IMR-90 (cell line): ENCODE measurements around the gene MUC5B. TPM values are rescaled to one million over a fixed set of nuclear protein-coding genes. Genes with fewer than 3 reads are reported as not detected.

ENCODE experiments used
- ATAC-seq: fragments of 200-7000 bp; cut with Tn5 transposase; 2 replicates; pipeline ENCODE4 v1.9.1; 2020; ENCODE audit warnings: low read depth, mild to moderate bottlenecking, moderate library complexity
- BruUV-seq: library from RNA; stranded (reverse); fragments of 400-500 nt; replicated peaks from 2 replicates; lab custom pipeline; 2021; lab: Mats Ljungman, UMichigan
- CTCF ChIA-PET: fragments of 300-600 bp; formaldehyde crosslinking; extraction: SDS; loops from one replicate; lab custom pipeline; 2021; ENCODE audit warnings: antibody characterized with exemption; lab: Yijun Ruan, JAX
- POLR2A ChIA-PET: fragments of 300-600 bp; sonication (Branson Sonifier 250); formaldehyde crosslinking; loops from one replicate; lab custom pipeline; 2022; ENCODE audit warnings: antibody characterized with exemption; ENCODE audit not compliant: unreplicated experiment; lab: Charles Lee
- DNase-seq: peaks from one replicate; pipeline ENCODE4 v3.0.0; 2013
- H2AFZ ChIP-seq: replicated peaks from 2 replicates; pipeline ENCODE3; 2013; ENCODE audit warnings: low read length, mild to moderate bottlenecking; ENCODE audit not compliant: poor library complexity
- H2AK5ac ChIP-seq: 2 replicates; pipeline ENCODE4 v1.6.1; 2013; ENCODE audit warnings: low read depth, low read length, inconsistent platforms
- H2AK9ac ChIP-seq: replicated peaks from 2 replicates; pipeline ENCODE3; 2013; ENCODE audit warnings: mild to moderate bottlenecking, low read depth, low read length, moderate library complexity; ENCODE audit not compliant: poor library complexity
- H2BK120ac ChIP-seq: 2 replicates; pipeline ENCODE4 v1.6.1; 2013; ENCODE audit warnings: low read depth, low read length, inconsistent platforms
- H2BK15ac ChIP-seq: 3 replicates; pipeline ENCODE4 v1.6.1; 2013; ENCODE audit warnings: low read depth, low read length, inconsistent platforms
- H2BK20ac ChIP-seq: 2 replicates; pipeline ENCODE4 v1.6.1; 2013; ENCODE audit warnings: low read depth, mild to moderate bottlenecking, inconsistent platforms, low read length, moderate library complexity
- H2BK5ac ChIP-seq: 2 replicates; pipeline ENCODE4 v1.6.1; 2013; ENCODE audit warnings: mild to moderate bottlenecking, low read depth, low read length, inconsistent platforms; ENCODE audit not compliant: poor library complexity, severe bottlenecking
- H3K14ac ChIP-seq: replicated peaks from 2 replicates; pipeline ENCODE4 v1.6.1; 2013; ENCODE audit warnings: low read depth, low read length, inconsistent platforms
- H3K18ac ChIP-seq: 2 replicates; pipeline ENCODE4 v1.6.1; 2013; ENCODE audit warnings: low read depth, low read length, control low read depth
- H3K23ac ChIP-seq: 2 replicates; pipeline ENCODE4 v1.6.1; 2013; ENCODE audit warnings: low read depth, low read length, inconsistent platforms
- H3K27ac ChIP-seq: 2 replicates; pipeline ENCODE4 v1.5.1; 2013; ENCODE audit warnings: mild to moderate bottlenecking, control low read depth, low read length; ENCODE audit not compliant: insufficient read depth
- H3K27me3 ChIP-seq: 2 replicates; pipeline ENCODE4 v1.6.1; 2013; ENCODE audit warnings: low read length; ENCODE audit not compliant: control insufficient read depth, insufficient read depth
- H3K36me3 ChIP-seq: 2 replicates; pipeline ENCODE4 v1.6.1; 2013; ENCODE audit warnings: low read length, mixed read lengths; ENCODE audit not compliant: control insufficient read depth, insufficient read depth
- H3K4ac ChIP-seq: 2 replicates; pipeline ENCODE4 v1.6.1; 2013; ENCODE audit warnings: low read depth, low read length, inconsistent platforms
- H3K4me1 ChIP-seq: 2 replicates; pipeline ENCODE4 v1.6.1; 2013; ENCODE audit warnings: low read length, mixed read lengths; ENCODE audit not compliant: control insufficient read depth, insufficient read depth
- H3K4me2 ChIP-seq: 2 replicates; pipeline ENCODE4 v1.6.1; 2013; ENCODE audit warnings: low read depth, mild to moderate bottlenecking, control low read depth, low read length, moderate library complexity
- H3K4me3 ChIP-seq: 2 replicates; pipeline ENCODE4 v1.5.1; 2013; ENCODE audit warnings: low read depth, mild to moderate bottlenecking, control low read depth, low read length, moderate library complexity; ENCODE audit not compliant: insufficient read depth
- H3K56ac ChIP-seq: 2 replicates; pipeline ENCODE4 v1.6.1; 2013; ENCODE audit warnings: low read length, inconsistent platforms; ENCODE audit not compliant: insufficient read depth; ENCODE audit errors: extremely low read depth
- H3K79me1 ChIP-seq, 2 experiments: 2 replicates each; pipeline ENCODE4 v1.6.1; 2013; ENCODE audit warnings: low read length in 2 of 2, inconsistent platforms in 1 of 2, low read depth in 1 of 2
- H3K9ac ChIP-seq: 2 replicates; pipeline ENCODE4 v1.6.1; 2013; ENCODE audit warnings: low read depth, low read length, control low read depth
- H3K9me1 ChIP-seq: 2 replicates; pipeline ENCODE4 v1.6.1; 2013; ENCODE audit warnings: low read length, inconsistent platforms; ENCODE audit not compliant: insufficient read depth
- H3K9me3 ChIP-seq: 2 replicates; pipeline ENCODE4 v1.6.1; 2013; ENCODE audit warnings: low read length; ENCODE audit not compliant: control insufficient read depth, insufficient read depth
- H4K20me1 ChIP-seq: 2 replicates; pipeline ENCODE4 v1.6.1; 2013; ENCODE audit warnings: low read length, inconsistent platforms; ENCODE audit not compliant: insufficient read depth
- H4K5ac ChIP-seq: 2 replicates; pipeline ENCODE4 v1.6.1; 2013; ENCODE audit warnings: mild to moderate bottlenecking, low read depth, low read length, control low read depth
- H4K8ac ChIP-seq, 2 experiments: 2 replicates each; pipeline ENCODE4 v1.6.1; 2013; ENCODE audit warnings: low read depth in 2 of 2, low read length in 2 of 2, control low read depth in 1 of 2, inconsistent platforms in 1 of 2
- H4K91ac ChIP-seq: 2 replicates; pipeline ENCODE4 v1.6.1; 2013; ENCODE audit warnings: low read depth, low read length, inconsistent platforms; ENCODE audit not compliant: insufficient read depth
- BHLHE40 ChIP-seq: fragments of 150-350 bp; IDR thresholded peaks from 2 replicates; pipeline ENCODE4 v1.6.1; 2016; ENCODE audit warnings: mild to moderate bottlenecking, low read depth, low read length
- CEBPB ChIP-seq: IDR thresholded peaks from 2 replicates; pipeline ENCODE4 v1.6.1; 2012; ENCODE audit warnings: low read depth, low read length, improper control_type of control experiment
- CHD1 ChIP-seq: IDR thresholded peaks from 2 replicates; pipeline ENCODE4 v1.6.1; 2012; ENCODE audit warnings: low read depth, low read length, improper control_type of control experiment
- CTCF ChIP-seq: conservative IDR thresholded peaks from 2 replicates; pipeline ENCODE4 v1.5.1; 2012; ENCODE audit warnings: mild to moderate bottlenecking, low read depth, low read length, improper control_type of control experiment
- ELK1 ChIP-seq: fragments of 150-350 bp; IDR thresholded peaks from 2 replicates; pipeline ENCODE4 v1.6.1; 2016; ENCODE audit warnings: low read depth, mild to moderate bottlenecking, low read length, moderate library complexity, borderline replicate concordance
- FOS ChIP-seq: fragments of 150-350 bp; IDR thresholded peaks from 2 replicates; pipeline ENCODE4 v1.6.1; 2016; ENCODE audit warnings: low read depth, low read length
- MAFK ChIP-seq: IDR thresholded peaks from 2 replicates; pipeline ENCODE4 v1.6.1; 2012; ENCODE audit warnings: low read depth, low read length, improper control_type of control experiment
- MAZ ChIP-seq: IDR thresholded peaks from 2 replicates; pipeline ENCODE4 v1.6.1; 2012; ENCODE audit warnings: low read depth, mild to moderate bottlenecking, low read length, improper control_type of control experiment, moderate library complexity, borderline replicate concordance
- MXI1 ChIP-seq: IDR thresholded peaks from 2 replicates; pipeline ENCODE4 v1.6.1; 2012; ENCODE audit warnings: low read depth, mild to moderate bottlenecking, low read length, moderate library complexity, borderline replicate concordance
- NFE2L2 ChIP-seq: fragments of 150-350 bp; IDR thresholded peaks from 2 replicates; pipeline ENCODE4 v1.6.1; 2016; ENCODE audit warnings: low read depth, mild to moderate bottlenecking, low read length
- POLR2A ChIP-seq: IDR thresholded peaks from 2 replicates; pipeline ENCODE4 v1.6.1; 2012; ENCODE audit warnings: mild to moderate bottlenecking, low read depth, low read length
- RAD21 ChIP-seq: IDR thresholded peaks from 2 replicates; pipeline ENCODE4 v1.6.1; 2012; ENCODE audit warnings: low read length, improper control_type of control experiment
- RCOR1 ChIP-seq: IDR thresholded peaks from 2 replicates; pipeline ENCODE4 v1.6.1; 2012; ENCODE audit warnings: mild to moderate bottlenecking, low read length, improper control_type of control experiment; ENCODE audit not compliant: insufficient replicate concordance
- RFX5 ChIP-seq: IDR thresholded peaks from 2 replicates; pipeline ENCODE4 v1.8.0; 2012; ENCODE audit warnings: low read depth, mild to moderate bottlenecking, low read length, moderate library complexity
- SMC3 ChIP-seq: fragments of 150-350 bp; IDR thresholded peaks from 2 replicates; pipeline ENCODE4 v1.6.1; 2016; ENCODE audit warnings: low read depth, mild to moderate bottlenecking, antibody characterized with exemption, low read length, moderate library complexity
- USF2 ChIP-seq: fragments of 150-350 bp; IDR thresholded peaks from 2 replicates; pipeline ENCODE4 v1.6.1; 2017; ENCODE audit warnings: mild to moderate bottlenecking, antibody characterized with exemption, low read length, low read depth
- WGBS, 2 experiments: methylation state at CpG; one replicate each; pipeline versions ENCODE4 v1.1.5 to v1.1.7; 2013; ENCODE audit warnings: missing lambda C conversion rate in 2 of 2; ENCODE audit not compliant: insufficient read length in 1 of 2; ENCODE audit errors: extremely low coverage in 2 of 2; 5-methylcytosine and 5-hydroxymethylcytosine counted together
- dilution Hi-C: fragments of 300-500 bp; cut with HindIII; formaldehyde crosslinking; loops from one replicate; pipeline ENCODE4 v1.14.3; 2018; ENCODE audit warnings: low sequenced_read_pairs; ENCODE audit not compliant: unreplicated experiment
- in situ Hi-C: fragments of 300-500 bp; cut with MboI; formaldehyde crosslinking; loops from 3 replicates; pipeline ENCODE4 v1.14.3; 2019; ENCODE audit warnings: low sequenced_read_pairs, inconsistent platforms, mixed read lengths
- intact Hi-C: fragments of 100-400 bp; cut with micrococcal nuclease; formaldehyde crosslinking; loops from 2 replicates; pipeline ENCODE4 v1.10.0; 2022
- polyA plus RNA-seq, 3 experiments: library from polyadenylated mRNA; depleted of rRNA; stranded (reverse); fragments of >200 nt; gene quantifications; 2 replicates each; pipeline ENCODE4 v1.2.3, GENCODE V29; 2012; ENCODE audit warnings: low replicate concordance in 1 of 3
- total RNA-seq: library from RNA; depleted of rRNA; stranded (reverse); fragments of >200 nt; gene quantifications from 2 replicates; pipeline ENCODE4 v1.2.3, GENCODE V29; 2012

MUC5B gene
- total and polyA plus RNA-seq, 2 of the 4 experiments (the other 2 are of a cell fraction), result not detected

GRCh38 chr11:1239596-1240205, 16.8 kb downstream of the MUC5B start:
- no peak overlapping the region for H2AK5ac ChIP-seq
- no peak overlapping the region for H2AK9ac ChIP-seq
- no peak overlapping the region for H4K91ac ChIP-seq
- H3K14ac ChIP-seq, result no peak overlapping the region
- no peaks in the 10 kb centered on the region for H4K20me1 ChIP-seq
- H2BK5ac ChIP-seq, result no peak overlapping the region
- H3K79me1 ChIP-seq, result no peaks in the 10 kb centered on the region
- H3K9me3 ChIP-seq, result peaks cover 15% of the 10 kb centered on the region; the same call in 1 of the 2 replicates
- no peaks in the 10 kb centered on the region for H3K36me3 ChIP-seq
- ATAC-seq (no peak), DNase-seq (no peak)
- CTCF ChIA-PET, result no interaction called here
- H2BK15ac ChIP-seq, result no peak overlapping the region
- BruUV-seq, result no TSS peak
- H2BK120ac ChIP-seq, result no peak overlapping the region
- H2BK20ac ChIP-seq, result no peak overlapping the region
- no peak overlapping the region for H3K4ac ChIP-seq
- WGBS, 2 experiments, result 69% methylated on average over 4 of the region's 23 CpGs; no CpG with 5 or more reads in 1 of the 2 experiments
- in situ Hi-C loops (no loop called here), intact Hi-C loops (no loop called here), dilution Hi-C loops (no loop called here)
- no peak overlapping the region for H3K23ac ChIP-seq
- H3K9ac ChIP-seq, result no peak overlapping the region
- no peak overlapping the region for H4K5ac ChIP-seq
- H3K27me3 ChIP-seq, result no peaks in the 10 kb centered on the region; the same call in 1 of the 2 replicates
- TF ChIP-seq NFE2L2 (no peak), FOS (no peak), CEBPB (no peak), MAZ (no peak), ELK1 (no peak), USF2 (no peak), MAFK (no peak), CHD1 (no peak), SMC3 (no peak), RCOR1 (no peak), CTCF (no peak), BHLHE40 (no peak), RAD21 (no peak), RFX5 (no peak), MXI1 (no peak), POLR2A (no peak)
- no peak overlapping the region for H3K27ac ChIP-seq
- H3K18ac ChIP-seq, result no peak overlapping the region
- POLR2A ChIA-PET, result no interaction called here
- H4K8ac ChIP-seq, result no peak overlapping the region
- no peak overlapping the region for H3K4me2 ChIP-seq
- H3K4me3 ChIP-seq, result no peak overlapping the region
- no peaks in the 10 kb centered on the region for H3K9me1 ChIP-seq
- no peaks in the 10 kb centered on the region for H3K4me1 ChIP-seq
- H2AFZ ChIP-seq, result no peak overlapping the region
- H3K56ac ChIP-seq, result no peak overlapping the region
